Smooth muscle cell of the umbilical artery (primary cell): ENCODE data around the gene IDI2. TPM values are rescaled to one million over a fixed set of nuclear protein-coding genes. Genes with fewer than 3 reads are reported as not detected.

Source experiments
- total RNA-seq: library from RNA; depleted of rRNA; stranded (reverse); fragments of >200 nt; gene quantifications from 2 replicates; pipeline ENCODE4 v1.2.3, GENCODE V29; 2014

IDI2 gene
- total RNA-seq = not detected in 2 replicates

DNA sequence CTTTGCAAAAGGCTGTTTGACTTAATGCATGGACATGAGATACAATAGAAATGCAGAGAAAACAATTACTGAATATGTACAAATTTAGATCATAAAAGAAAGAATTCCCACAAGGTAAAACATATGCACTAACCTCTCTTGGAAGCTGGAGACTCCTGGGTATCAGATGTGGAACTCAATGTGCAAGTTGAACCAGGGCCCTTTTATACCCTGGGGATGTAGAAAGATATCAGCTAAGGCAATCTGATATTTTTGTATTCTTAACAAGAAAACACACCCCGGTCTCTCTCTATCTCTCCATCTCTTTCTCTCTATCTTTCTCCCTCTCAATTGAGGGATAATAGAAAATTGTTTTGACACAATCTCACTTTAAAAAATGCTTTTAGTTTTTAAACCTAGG is at the start of gene IDI2:
Gene IDI2 (minus strand): TSS at position 177 of the 400 bp plus-strand sequence. CDS start 1,136 bp downstream, outside the sequence.

GRCh38 chr10:1056326-1057105 is 30.9 kb upstream of the IDI2 start, which contains the start of gene WDR37:
WDR37 (plus strand) TSS chr10:1056385; CDS start chr10:1072156, 15,771 bp downstream.

DNA sequence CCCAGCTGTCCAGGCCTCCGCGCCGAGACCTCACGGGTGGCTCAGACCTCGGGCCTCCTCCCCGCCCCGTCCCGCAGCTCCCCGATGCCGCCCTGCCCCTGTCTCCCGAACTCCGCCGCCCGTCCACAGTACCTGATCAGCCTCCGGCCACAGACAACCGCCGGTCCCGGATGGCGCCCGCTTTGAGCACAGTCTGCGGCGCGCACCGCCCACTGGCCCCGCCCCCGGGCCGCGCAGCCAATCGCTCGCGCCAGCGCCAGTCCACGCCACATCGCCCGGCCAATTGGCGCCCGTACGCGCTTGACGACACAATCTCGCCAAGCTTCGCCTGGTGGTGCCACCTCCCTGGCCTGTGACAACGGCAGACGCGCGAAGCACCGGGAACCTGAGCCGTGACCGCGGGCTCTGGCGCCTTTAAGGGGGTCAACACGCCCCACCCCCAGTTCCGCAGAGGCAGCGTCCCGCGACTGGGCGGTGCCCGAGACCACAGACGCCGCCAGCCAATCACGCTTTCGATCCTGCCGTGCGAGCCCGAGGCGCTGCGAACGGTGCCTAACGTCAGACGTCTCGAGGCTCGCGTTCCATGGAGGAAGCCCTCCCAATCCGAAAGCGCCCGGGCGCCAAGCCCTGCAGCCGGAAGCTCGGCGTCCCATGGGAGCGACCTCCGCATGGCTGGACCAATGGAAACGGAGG is 23.2 kb upstream of the IDI2 start, which contains the start of gene IDI1:
Gene IDI1 (minus strand): TSS at position 388 of the 693 bp plus-strand sequence. CDS start 116 bp downstream, at position 272.

DNA sequence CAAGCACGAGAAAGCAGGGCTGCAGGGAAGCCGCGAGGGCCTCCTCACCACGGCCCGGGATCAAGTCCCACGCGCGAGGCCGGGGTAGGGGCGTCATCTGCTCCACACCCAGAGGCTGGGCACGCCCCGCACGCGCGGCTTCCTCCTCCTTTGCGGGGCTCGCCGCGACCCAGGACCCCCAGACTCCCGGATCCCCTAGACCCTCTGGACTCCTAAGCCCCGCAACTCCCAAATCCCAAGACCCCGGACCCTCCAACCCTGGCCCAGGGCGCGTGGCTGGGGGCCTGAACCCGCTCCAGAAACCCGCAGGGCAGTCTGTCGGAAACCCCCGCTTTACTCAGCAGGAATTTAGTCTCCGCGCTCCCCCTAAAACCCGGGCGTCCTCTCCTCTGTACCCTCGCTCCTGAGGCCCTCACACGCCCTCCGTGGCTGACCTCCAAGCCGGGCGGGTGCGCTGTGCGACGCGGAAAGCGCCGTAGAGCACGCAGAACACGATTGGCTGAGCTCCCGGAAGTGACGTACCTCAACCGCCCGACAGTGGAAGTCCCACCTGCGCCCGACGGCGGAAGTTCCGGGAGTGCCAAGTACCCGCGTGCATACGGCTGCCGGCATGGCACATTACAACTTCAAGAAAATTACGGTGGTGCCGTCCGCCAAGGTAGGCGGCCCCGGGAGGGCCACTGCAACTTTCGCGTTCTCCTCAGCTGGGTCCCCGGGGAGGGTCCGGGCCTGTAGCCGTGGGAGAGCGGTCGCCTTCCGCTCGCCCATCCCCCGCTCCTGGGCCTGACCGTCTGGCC is 37.6 kb downstream of the IDI2 start, which contains the start of gene GTPBP4:
Gene GTPBP4 (plus strand): TSS at position 565 of the 797 bp plus-strand sequence. CDS start 46 bp downstream, at position 611.

Other genes starting within 250 kb of the IDI2 start
- 19.9 and 36.5 TPM in 2 replicates for gene LARP4B, start 94.2 kb downstream of the IDI2 start, total RNA-seq
- 35.6 and 74.2 TPM in 2 replicates for gene GTPBP4, start 37.4 kb downstream of the IDI2 start, total RNA-seq
- 144 and 152 TPM in 2 replicates for gene IDI1, start 23.3 kb upstream of the IDI2 start, total RNA-seq
- gene WDR37, start 30.5 kb upstream of the IDI2 start, total RNA-seq = 16.3 and 28.7 TPM in 2 replicates